HCT116 (cell line): Measurements from ENCODE around the gene MEG3.

Experiments
- CTCF ChIP-seq, 3 experiments: fragments of 200-600 bp in 1 of 3; sonication (generic) in 1 of 3; IDR thresholded peaks in 2 of 3; conservative IDR thresholded peaks in 1 of 3; 2 replicates each; pipeline ENCODE4 v1.5.1; 2012 to 2017; ENCODE audit warnings: low read depth in 2 of 3, low read length in 2 of 3, antibody characterized with exemption in 1 of 3, borderline replicate concordance in 1 of 3, control low read depth in 1 of 3, mild to moderate bottlenecking in 1 of 3, mixed read lengths in 1 of 3, mixed run types in 1 of 3, moderate library complexity in 1 of 3; ENCODE audit not compliant: insufficient read depth in 1 of 3
- ELF1 ChIP-seq: IDR thresholded peaks from 2 replicates; pipeline ENCODE4 v1.6.1; 2012; ENCODE audit warnings: low read depth, borderline replicate concordance
- EZH2 ChIP-seq: fragments of 200-600 bp; sonication (generic); IDR thresholded peaks from 2 replicates; pipeline ENCODE4 v1.6.1; 2017; ENCODE audit warnings: antibody characterized with exemption, mixed run types
- FOSL1 ChIP-seq: IDR thresholded peaks from 2 replicates; pipeline ENCODE4 v1.6.1; 2012; ENCODE audit warnings: low read depth
- POLR2A ChIP-seq: IDR thresholded peaks from 2 replicates; pipeline ENCODE4 v1.7.0; 2011; ENCODE audit warnings: borderline replicate concordance; ENCODE audit not compliant: insufficient read depth, insufficient read length; ENCODE audit errors: extremely low read depth
- POLR2AphosphoS5 ChIP-seq: IDR thresholded peaks from 2 replicates; pipeline ENCODE4 v1.6.1; 2011; ENCODE audit warnings: mild to moderate bottlenecking, low read depth, low read length, moderate library complexity
- TCF7L2 ChIP-seq: IDR thresholded peaks from 2 replicates; pipeline ENCODE4 v1.7.0; 2011; ENCODE audit warnings: borderline replicate concordance, inconsistent platforms; ENCODE audit not compliant: insufficient read depth, insufficient read length; ENCODE audit errors: extremely low read depth
- YY1 ChIP-seq: IDR thresholded peaks from 2 replicates; pipeline ENCODE4 v1.6.1; 2011; ENCODE audit warnings: low read length, low read depth, moderate library complexity, mild to moderate bottlenecking; ENCODE audit not compliant: insufficient replicate concordance; ENCODE audit errors: extremely low read depth
- ZBTB33 ChIP-seq: IDR thresholded peaks from 2 replicates; pipeline ENCODE4 v1.6.1; 2011; ENCODE audit warnings: mild to moderate bottlenecking, low read length, moderate library complexity; ENCODE audit not compliant: insufficient replicate concordance; ENCODE audit errors: extremely low read depth

- TF ChIP-seq YY1 (no peak), POLR2AphosphoS5 (no peak), POLR2A (no peak), CTCF (IDR thresholded peaks at IDR 0.05 in 2 of 3, conservative IDR thresholded peaks at IDR 0.05 in 1 of 3; ENCODE audit: borderline replicate concordance in 1 of 3, insufficient read depth in 1 of 3, low read depth in 2 of 3, low read length in 2 of 3) (no peak), ZBTB33 (no peak), TCF7L2 (no peak), FOSL1 (no peak), EZH2 (no peak), ELF1 (no peak)
Measured at GRCh38 chr14:100896369-100897060, 70.6 kb downstream of the MEG3 start.
